ENCODE data around the gene CRISP3. TPM values are rescaled to one million over a fixed set of nuclear protein-coding genes. Genes with fewer than 3 reads are reported as not detected.

Gene CRISP3
- total RNA-seq, 1 donor from 2014 or later = 0.85 TPM

- Mint-ChIP-seq H3K4me3 (no peak overlapping the region), H3K27ac (no peak overlapping the region), H3K27me3 (ENCODE audit: low read depth) (peaks cover 18% of the 10 kb centered on the region), H3K4me1 (no peaks in the 10 kb centered on the region), H3K9me3 (peaks cover 26% of the 10 kb centered on the region), H3K36me3 (peaks cover 4% of the 10 kb centered on the region)
- TF ChIP-seq, protein P1, sequence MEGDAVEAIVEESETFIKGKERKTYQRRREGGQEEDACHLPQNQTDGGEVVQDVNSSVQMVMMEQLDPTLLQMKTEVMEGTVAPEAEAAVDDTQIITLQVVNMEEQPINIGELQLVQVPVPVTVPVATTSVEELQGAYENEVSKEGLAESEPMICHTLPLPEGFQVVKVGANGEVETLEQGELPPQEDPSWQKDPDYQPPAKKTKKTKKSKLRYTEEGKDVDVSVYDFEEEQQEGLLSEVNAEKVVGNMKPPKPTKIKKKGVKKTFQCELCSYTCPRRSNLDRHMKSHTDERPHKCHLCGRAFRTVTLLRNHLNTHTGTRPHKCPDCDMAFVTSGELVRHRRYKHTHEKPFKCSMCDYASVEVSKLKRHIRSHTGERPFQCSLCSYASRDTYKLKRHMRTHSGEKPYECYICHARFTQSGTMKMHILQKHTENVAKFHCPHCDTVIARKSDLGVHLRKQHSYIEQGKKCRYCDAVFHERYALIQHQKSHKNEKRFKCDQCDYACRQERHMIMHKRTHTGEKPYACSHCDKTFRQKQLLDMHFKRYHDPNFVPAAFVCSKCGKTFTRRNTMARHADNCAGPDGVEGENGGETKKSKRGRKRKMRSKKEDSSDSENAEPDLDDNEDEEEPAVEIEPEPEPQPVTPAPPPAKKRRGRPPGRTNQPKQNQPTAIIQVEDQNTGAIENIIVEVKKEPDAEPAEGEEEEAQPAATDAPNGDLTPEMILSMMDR (IDR thresholded peaks at IDR 0.05; ENCODE audit: unreplicated experiment) = no peak
- no peak for DNase-seq (ENCODE audit: low spot score in 2 of 2, unreplicated experiment in 2 of 2)
These were observed 51.7 kb downstream of the CRISP3 start for GRCh38 chr6:49692534-49692933.

Other genes with a start within 250 kb of the CRISP3 start
- not detected in 3 replicates for gene GLYATL3, start 244.5 kb downstream of the CRISP3 start, total RNA-seq
- 6.0 to 8.2 TPM (median 6.5 TPM) in 3 replicates for gene C6orf141, start 193.7 kb downstream of the CRISP3 start, total RNA-seq
- not detected in 3 replicates for gene RHAG, start 107.5 kb downstream of the CRISP3 start, total RNA-seq
- gene CRISP2, start 30.8 kb downstream of the CRISP3 start, total RNA-seq = not detected in 3 replicates
- gene PGK2, start 42.9 kb upstream of the CRISP3 start, total RNA-seq = not detected in 3 replicates
- gene CRISP1, start 122.1 kb upstream of the CRISP3 start, total RNA-seq = not detected in 3 replicates
- not detected in 3 replicates for gene DEFB114, start 219.8 kb upstream of the CRISP3 start, total RNA-seq
- gene DEFB113, start 225.2 kb upstream of the CRISP3 start, total RNA-seq = not detected in 3 replicates